Karpas-422 (cell line): ENCODE measurements around the gene OMP. TPM values are rescaled to one million over a fixed set of nuclear protein-coding genes. Genes with fewer than 3 reads are reported as not detected.
A peak's percentile ranks its signal among the peaks of the same experiment; 100 is the strongest.

Experiments used
- DNase-seq: peaks from one replicate; pipeline ENCODE4 v3.0.0-alpha.2; 2015
- H2AFZ ChIP-seq: fragments of 200-600 bp; sonication (generic); 2 replicates; pipeline ENCODE4 v1.6.1; 2014; ENCODE audit warnings: antibody characterized with exemption, low read length, mixed read lengths
- H3K27ac ChIP-seq: fragments of 200-600 bp; sonication (generic); 2 replicates; pipeline ENCODE4 v1.5.1; 2014; ENCODE audit warnings: mild to moderate bottlenecking, low read length, moderate library complexity
- H3K27me3 ChIP-seq: fragments of 200-600 bp; sonication (generic); 2 replicates; pipeline ENCODE4 v1.6.1; 2014; ENCODE audit warnings: low read length, mixed read lengths
- H3K36me3 ChIP-seq: fragments of 200-600 bp; sonication (generic); 2 replicates; pipeline ENCODE4 v1.6.1; 2014; ENCODE audit warnings: low read length, mixed read lengths; ENCODE audit not compliant: insufficient read depth
- H3K4me1 ChIP-seq: fragments of 200-600 bp; sonication (generic); 2 replicates; pipeline ENCODE4 v1.6.1; 2014; ENCODE audit warnings: mild to moderate bottlenecking, low read length, mixed read lengths
- H3K4me2 ChIP-seq: fragments of 200-600 bp; sonication (generic); 2 replicates; pipeline ENCODE4 v1.6.1; 2014; ENCODE audit warnings: low read length, low read depth, mild to moderate bottlenecking; ENCODE audit not compliant: poor library complexity, severe bottlenecking
- H3K4me3 ChIP-seq: fragments of 200-600 bp; sonication (generic); 2 replicates; pipeline ENCODE4 v1.5.1; 2014; ENCODE audit warnings: mild to moderate bottlenecking, antibody characterized with exemption, low read length, mixed read lengths
- H3K79me2 ChIP-seq: fragments of 200-600 bp; sonication (generic); 2 replicates; pipeline ENCODE4 v1.6.1; 2014; ENCODE audit warnings: mild to moderate bottlenecking, low read length, mixed read lengths
- H3K9ac ChIP-seq: fragments of 200-600 bp; sonication (generic); 2 replicates; pipeline ENCODE4 v1.6.0; 2014; ENCODE audit warnings: low read length
- H3K9me2 ChIP-seq: fragments of 200-600 bp; sonication (generic), shearing (Covaris generic); replicated peaks from 2 replicates; pipeline ENCODE4 v1.6.0; 2014; ENCODE audit warnings: mild to moderate bottlenecking, low read length, moderate library complexity; ENCODE audit not compliant: insufficient read depth
- H3K9me3 ChIP-seq: fragments of 300-700, 200-600 bp; sonication (generic); 2 replicates; pipeline ENCODE4 v1.6.1; 2014; ENCODE audit warnings: low read length, mixed read lengths
- H4K20me1 ChIP-seq: fragments of 200-600 bp; sonication (generic); 2 replicates; pipeline ENCODE4 v1.6.1; 2014; ENCODE audit warnings: mild to moderate bottlenecking, antibody characterized with exemption, low read length, low read depth; ENCODE audit not compliant: insufficient read depth
- total RNA-seq: library from RNA; depleted of rRNA; stranded (reverse); fragments of >200 nt; shearing (Covaris generic); gene quantifications from 2 replicates; pipeline ENCODE4 v1.2.3, GENCODE V29; 2014; ENCODE audit warnings: low replicate concordance

OMP gene
- total RNA-seq, 1 experiment from 2014 or later = not detected

DNA sequence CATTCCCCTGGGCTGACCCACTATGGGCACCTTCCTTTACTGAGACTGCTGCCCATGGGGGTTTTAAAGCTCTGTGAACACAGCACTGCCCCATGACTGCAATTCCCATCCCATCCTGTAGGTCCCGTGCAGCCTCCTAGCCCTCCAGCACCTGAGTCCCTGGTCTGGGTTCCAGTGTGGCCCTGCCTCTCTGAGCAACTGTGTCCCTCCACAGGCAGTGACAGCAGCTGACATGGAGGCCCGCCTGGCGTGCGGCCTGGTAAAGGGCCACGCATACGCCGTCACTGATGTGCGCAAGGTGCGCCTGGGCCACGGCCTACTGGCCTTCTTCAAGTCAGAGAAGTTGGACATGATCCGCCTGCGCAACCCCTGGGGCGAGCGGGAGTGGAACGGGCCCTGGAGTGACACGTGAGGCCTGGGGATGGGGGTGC is 12.6 kb downstream of the OMP start:
- Histone ChIP-seq H3K9me2 (no peaks in the 10 kb centered on the region), H3K9ac (no peak overlapping the region), H3K9me3 (no peaks in the 10 kb centered on the region), H3K36me3 (no peaks in the 10 kb centered on the region), H3K27ac (no peak overlapping the region), H3K4me3 (no peak overlapping the region), H3K4me2 (no peak overlapping the region), H3K4me1 (peaks cover 13% of the 10 kb centered on the region), H3K79me2 (no peaks in the 10 kb centered on the region), H2AFZ (no peak overlapping the region), H4K20me1 (no peaks in the 10 kb centered on the region; the same call in 1 of the 2 replicates), H3K27me3 (no peaks in the 10 kb centered on the region; the same call in 1 of the 2 replicates)
- peak; percentile 61 for DNase-seq

DNA sequence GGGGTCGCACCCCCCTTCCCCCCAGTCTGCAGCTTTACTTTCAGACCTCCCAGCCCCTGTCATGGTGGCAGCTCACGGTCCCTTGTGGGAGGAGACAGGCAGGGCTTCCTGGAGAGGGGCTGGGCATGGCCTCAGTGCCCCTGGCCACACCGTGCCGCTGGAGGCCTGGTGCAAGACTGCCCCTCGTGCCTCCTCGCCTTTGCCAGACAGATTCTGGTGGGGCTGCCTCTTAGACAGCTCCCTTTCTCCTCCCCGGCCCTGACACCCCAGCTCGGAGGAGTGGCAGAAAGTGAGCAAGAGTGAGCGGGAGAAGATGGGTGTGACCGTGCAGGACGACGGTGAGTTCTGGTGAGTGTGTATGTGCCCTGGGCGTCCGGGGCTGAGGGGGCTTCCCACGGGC is 13.3 kb downstream of the OMP start:
- H3K4me3 ChIP-seq = no peak overlapping the region
- no peaks in the 10 kb centered on the region for H3K36me3 ChIP-seq
- no peak overlapping the region for H3K4me2 ChIP-seq
- no peak for DNase-seq
- no peaks in the 10 kb centered on the region; the same call in 1 of the 2 replicates for H3K27me3 ChIP-seq
- H3K9me2 ChIP-seq = no peaks in the 10 kb centered on the region
- H2AFZ ChIP-seq = no peak overlapping the region
- no peaks in the 10 kb centered on the region; the same call in 1 of the 2 replicates for H4K20me1 ChIP-seq
- peaks cover 5% of the 10 kb centered on the region for H3K4me1 ChIP-seq
- no peak overlapping the region for H3K9ac ChIP-seq
- no peak overlapping the region for H3K27ac ChIP-seq
- no peaks in the 10 kb centered on the region for H3K79me2 ChIP-seq
- no peaks in the 10 kb centered on the region for H3K9me3 ChIP-seq

DNA sequence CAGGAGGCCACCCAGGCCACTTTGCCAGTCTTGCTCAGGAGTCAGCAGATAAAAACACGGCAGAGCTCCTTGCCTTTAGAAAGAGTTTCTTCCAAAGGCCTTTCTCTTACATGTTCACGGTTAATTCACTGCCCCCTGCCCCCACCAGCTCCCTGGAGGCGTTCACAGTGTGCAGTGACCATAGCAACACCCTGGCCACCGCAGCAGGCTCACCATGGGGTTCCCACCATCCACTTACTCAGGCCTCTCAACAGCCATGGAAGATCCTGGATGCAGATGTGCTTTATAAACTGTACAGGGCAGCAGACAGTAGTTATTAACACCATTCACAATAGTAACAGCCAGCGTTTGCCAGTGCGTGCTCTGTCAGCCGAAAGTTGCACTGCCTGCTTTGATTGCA is 14.9 kb downstream of the OMP start:
- H3K79me2 ChIP-seq = no peaks in the 10 kb centered on the region
- H3K36me3 ChIP-seq = no peaks in the 10 kb centered on the region
- no peaks in the 10 kb centered on the region; the same call in 1 of the 2 replicates for H4K20me1 ChIP-seq
- no peak overlapping the region for H3K27ac ChIP-seq
- H3K9me2 ChIP-seq = no peaks in the 10 kb centered on the region
- H3K4me3 ChIP-seq = no peak overlapping the region
- H2AFZ ChIP-seq = no peak overlapping the region
- H3K4me1 ChIP-seq = no peaks in the 10 kb centered on the region
- DNase-seq = no peak
- H3K27me3 ChIP-seq = no peaks in the 10 kb centered on the region
- no peaks in the 10 kb centered on the region for H3K9me3 ChIP-seq
- no peak overlapping the region for H3K4me2 ChIP-seq
- no peak overlapping the region for H3K9ac ChIP-seq

DNA sequence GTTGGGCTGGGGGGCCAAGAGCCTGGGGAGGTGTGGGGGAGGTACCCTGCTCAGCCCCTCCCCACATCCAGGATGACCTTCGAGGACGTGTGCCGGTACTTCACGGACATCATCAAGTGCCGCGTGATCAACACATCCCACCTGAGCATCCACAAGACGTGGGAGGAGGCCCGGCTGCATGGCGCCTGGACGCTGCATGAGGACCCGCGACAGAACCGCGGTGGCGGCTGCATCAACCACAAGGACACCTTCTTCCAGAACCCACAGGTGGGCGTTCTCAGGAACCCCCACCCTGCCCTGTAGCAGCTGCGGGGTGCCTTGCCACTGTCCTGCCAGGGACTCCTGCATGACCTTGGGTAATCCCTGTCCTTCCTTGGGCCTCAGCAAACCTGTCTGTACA is 15.4 kb downstream of the OMP start:
- Histone ChIP-seq H4K20me1 (no peaks in the 10 kb centered on the region; the same call in 1 of the 2 replicates), H3K27me3 (no peaks in the 10 kb centered on the region), H3K4me3 (no peak overlapping the region), H3K9me3 (no peaks in the 10 kb centered on the region), H3K36me3 (no peaks in the 10 kb centered on the region), H2AFZ (no peak overlapping the region), H3K4me2 (no peak overlapping the region), H3K9ac (no peak overlapping the region), H3K79me2 (no peaks in the 10 kb centered on the region), H3K9me2 (no peaks in the 10 kb centered on the region), H3K4me1 (no peaks in the 10 kb centered on the region), H3K27ac (no peak overlapping the region)
- DNase-seq = no peak

DNA sequence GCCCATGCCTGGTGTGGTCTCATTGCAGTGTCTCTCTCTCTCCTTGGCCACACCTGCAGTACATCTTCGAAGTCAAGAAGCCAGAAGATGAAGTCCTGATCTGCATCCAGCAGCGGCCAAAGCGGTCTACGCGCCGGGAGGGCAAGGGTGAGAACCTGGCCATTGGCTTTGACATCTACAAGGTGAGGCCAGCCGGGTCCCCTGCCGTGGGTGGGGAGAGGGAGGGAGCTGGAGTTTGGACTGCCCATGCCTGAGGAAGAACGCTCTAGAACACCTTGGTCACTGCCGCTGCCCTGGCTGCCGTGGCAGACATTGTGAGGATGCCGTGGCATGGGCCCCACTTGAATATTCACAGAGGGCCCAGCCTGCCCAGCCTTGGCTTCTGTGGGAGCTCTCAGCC is 16.3 kb downstream of the OMP start:
- DNase-seq = no peak
- no peak overlapping the region for H3K9ac ChIP-seq
- no peak overlapping the region for H3K27ac ChIP-seq
- H4K20me1 ChIP-seq = no peaks in the 10 kb centered on the region; the same call in 1 of the 2 replicates
- no peaks in the 10 kb centered on the region for H3K79me2 ChIP-seq
- H3K9me2 ChIP-seq = no peaks in the 10 kb centered on the region
- H3K36me3 ChIP-seq = no peaks in the 10 kb centered on the region
- no peaks in the 10 kb centered on the region for H3K27me3 ChIP-seq
- H3K4me3 ChIP-seq = no peak overlapping the region
- H3K9me3 ChIP-seq = no peaks in the 10 kb centered on the region
- no peak overlapping the region for H3K4me2 ChIP-seq
- no peaks in the 10 kb centered on the region for H3K4me1 ChIP-seq
- no peak overlapping the region for H2AFZ ChIP-seq

DNA sequence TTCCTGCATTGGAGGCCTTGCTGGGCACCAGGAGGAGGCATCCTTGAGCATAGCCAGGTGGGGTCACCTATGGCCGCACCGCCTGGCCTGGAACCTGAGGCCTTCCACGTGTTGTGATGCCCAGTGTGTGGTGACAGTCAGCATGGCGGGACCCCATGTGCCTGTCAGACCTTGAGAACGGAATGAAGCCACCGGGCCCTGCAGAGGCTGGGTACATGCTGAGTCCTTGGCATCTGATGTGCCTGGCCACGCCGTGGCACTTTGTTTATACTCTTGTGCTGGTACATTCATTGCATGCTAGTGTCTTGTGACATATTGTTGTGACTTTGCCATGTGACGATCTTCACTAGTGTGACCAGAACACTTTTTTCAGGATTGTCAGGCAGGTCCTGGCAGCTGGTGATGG is 16.9 kb downstream of the OMP start:
- no peaks in the 10 kb centered on the region; the same call in 1 of the 2 replicates for H4K20me1 ChIP-seq
- H3K4me1 ChIP-seq = no peaks in the 10 kb centered on the region
- no peaks in the 10 kb centered on the region for H3K9me2 ChIP-seq
- H3K27ac ChIP-seq = no peak overlapping the region
- no peaks in the 10 kb centered on the region for H3K79me2 ChIP-seq
- no peak overlapping the region for H3K4me3 ChIP-seq
- DNase-seq = no peak
- no peak overlapping the region for H3K9ac ChIP-seq
- no peaks in the 10 kb centered on the region for H3K36me3 ChIP-seq
- H3K27me3 ChIP-seq = no peaks in the 10 kb centered on the region
- no peak overlapping the region for H3K4me2 ChIP-seq
- no peaks in the 10 kb centered on the region for H3K9me3 ChIP-seq
- H2AFZ ChIP-seq = no peak overlapping the region

DNA sequence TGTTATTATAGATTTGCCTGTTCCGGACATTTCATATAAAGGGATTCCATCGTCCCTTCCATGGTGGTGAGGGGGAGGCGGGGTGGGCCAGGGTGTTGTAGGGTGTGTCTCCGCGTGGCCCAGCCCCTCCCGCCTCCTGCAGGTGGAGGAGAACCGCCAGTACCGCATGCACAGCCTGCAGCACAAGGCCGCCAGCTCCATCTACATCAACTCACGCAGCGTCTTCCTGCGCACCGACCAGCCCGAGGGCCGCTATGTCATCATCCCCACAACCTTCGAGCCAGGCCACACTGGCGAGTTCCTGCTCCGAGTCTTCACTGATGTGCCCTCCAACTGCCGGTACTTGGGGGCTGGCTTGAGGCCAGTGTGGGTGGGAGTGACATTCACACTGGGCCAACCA is 17.9 kb downstream of the OMP start:
- Histone ChIP-seq H3K27me3 (no peaks in the 10 kb centered on the region), H3K79me2 (no peaks in the 10 kb centered on the region), H3K36me3 (no peaks in the 10 kb centered on the region), H2AFZ (no peak overlapping the region), H3K4me1 (no peaks in the 10 kb centered on the region), H3K27ac (no peak overlapping the region), H4K20me1 (no peaks in the 10 kb centered on the region; the same call in 1 of the 2 replicates), H3K4me2 (no peak overlapping the region), H3K9ac (no peak overlapping the region), H3K9me2 (no peaks in the 10 kb centered on the region), H3K9me3 (no peaks in the 10 kb centered on the region), H3K4me3 (no peak overlapping the region)
- DNase-seq = no peak

DNA sequence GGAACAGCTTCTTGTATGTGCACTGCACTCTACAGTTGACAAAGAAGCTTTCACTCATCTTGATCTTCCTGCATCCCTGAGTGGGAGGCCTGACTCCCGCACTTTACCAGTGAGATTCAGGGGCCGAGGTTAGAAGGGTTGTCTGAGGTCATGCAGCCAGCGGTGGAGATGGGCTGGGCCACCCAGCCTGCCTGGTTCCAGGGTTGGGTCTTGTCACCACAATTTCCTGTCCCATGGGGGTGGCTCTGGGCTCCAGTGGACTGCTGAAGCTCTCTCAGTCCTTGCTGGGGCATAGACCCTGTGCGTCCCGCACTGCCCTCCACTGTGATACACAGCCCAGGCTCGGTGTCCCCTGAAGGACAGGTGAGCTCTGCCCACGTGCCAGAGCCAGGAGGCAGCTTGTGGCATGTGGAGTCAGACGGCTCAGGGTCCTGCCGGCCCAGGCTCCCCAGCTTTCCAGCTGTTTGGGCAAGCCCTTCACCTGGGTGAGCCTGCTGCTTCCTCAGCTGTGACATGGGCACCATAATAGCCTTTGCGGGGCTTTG is 18.5 kb downstream of the OMP start:
- no peak overlapping the region for H3K27ac ChIP-seq
- no peaks in the 10 kb centered on the region for H3K27me3 ChIP-seq
- H2AFZ ChIP-seq = no peak overlapping the region
- no peak overlapping the region for H3K4me3 ChIP-seq
- H3K4me1 ChIP-seq = no peaks in the 10 kb centered on the region
- no peak for DNase-seq
- no peaks in the 10 kb centered on the region for H3K79me2 ChIP-seq
- H3K9ac ChIP-seq = no peak overlapping the region
- H4K20me1 ChIP-seq = no peaks in the 10 kb centered on the region; the same call in 1 of the 2 replicates
- H3K36me3 ChIP-seq = no peaks in the 10 kb centered on the region
- H3K9me3 ChIP-seq = no peaks in the 10 kb centered on the region
- H3K9me2 ChIP-seq = no peaks in the 10 kb centered on the region
- no peak overlapping the region for H3K4me2 ChIP-seq
